ENCODE data around the gene NFILZ. TPM values are rescaled to one million over a fixed set of nuclear protein-coding genes. Genes with fewer than 3 reads are reported as not detected.
"Not testable (repeated sequence)": the region's sequence is repeated elsewhere in the genome, so short reads cannot be mapped to it uniquely, and the experiment has no call there.

NFILZ gene
- polyA plus RNA-seq, 1 experiment = not detected

- DNase-seq (ENCODE audit: low read depth, low spot score) = no peak
- H3K4me3 ChIP-seq (ENCODE audit: low read depth, low read length) = no peak overlapping the region
- POLR2A ChIA-PET = no interaction called here
- H3K27me3 ChIP-seq (ENCODE audit: control insufficient read depth, insufficient read depth, low read length) = no peaks in the 10 kb centered on the region
- no peak for TF ChIP-seq CTCF (IDR thresholded peaks at IDR 0.05; ENCODE audit: low read depth, low read length)
- CTCF ChIA-PET = interaction anchor here (0.8 to 2.2 kb wide), 3 partner anchors 20 to 33 kb away, joined by 3 to 11 read pairs (median 5); no protein-coding TSS in a partner anchor
- no peaks in the 10 kb centered on the region; the same call in 1 of the 2 replicates for H3K9me3 ChIP-seq (ENCODE audit: control insufficient read depth, insufficient read depth, low read length)
- no peak overlapping the region for H3K27ac ChIP-seq (ENCODE audit: low read depth, low read length)
Measured at GRCh38 chr19:8614455-8614854, 16.0 kb upstream of the NFILZ start.

GRCh38 chr19:8615024-8615423, 15.4 kb upstream of the NFILZ start:
- TF ChIP-seq CTCF (IDR thresholded peaks at IDR 0.05; ENCODE audit: low read depth, low read length) = no peak
- Histone ChIP-seq H3K27me3 (ENCODE audit: control insufficient read depth, insufficient read depth, low read length) (no peaks in the 10 kb centered on the region), H3K27ac (ENCODE audit: low read depth, low read length) (no peak overlapping the region), H3K4me3 (ENCODE audit: low read depth, low read length) (no peak overlapping the region), H3K9me3 (ENCODE audit: control insufficient read depth, insufficient read depth, low read length) (no peaks in the 10 kb centered on the region)
- ChIA-PET POLR2A (no interaction called here), CTCF (interaction anchor here (0.6 to 2.9 kb wide), 11 partner anchors 10 to 1325 kb away, joined by 3 to 23 read pairs (median 5); no protein-coding TSS in a partner anchor)
- DNase-seq (ENCODE audit: low read depth, low spot score) = no peak

GRCh38 chr19:8615813-8616596, 14.4 kb upstream of the NFILZ start:
- H3K4me3 ChIP-seq (ENCODE audit: low read depth, low read length) = no peak overlapping the region
- no peaks in the 10 kb centered on the region for H3K9me3 ChIP-seq (ENCODE audit: control insufficient read depth, insufficient read depth, low read length)
- peak; percentile 93 for TF ChIP-seq CTCF (IDR thresholded peaks at IDR 0.05; ENCODE audit: low read depth, low read length)
- no peaks in the 10 kb centered on the region for H3K27me3 ChIP-seq (ENCODE audit: control insufficient read depth, insufficient read depth, low read length)
- no peak overlapping the region for H3K27ac ChIP-seq (ENCODE audit: low read depth, low read length)
- no peak for DNase-seq (ENCODE audit: low read depth, low spot score)
- ChIA-PET POLR2A (no interaction called here), CTCF (interaction anchor here (0.6 to 2.9 kb wide), 11 partner anchors 11 to 661 kb away, joined by 3 to 23 read pairs (median 5); no protein-coding TSS in a partner anchor)

- ChIA-PET CTCF (interaction anchor here (0.6 to 2.9 kb wide), 2 partner anchors 25 to 527 kb away, joined by 3 to 23 read pairs; no protein-coding TSS in a partner anchor), POLR2A (no interaction called here)
- Histone ChIP-seq H3K27ac (ENCODE audit: low read depth, low read length) (no peak overlapping the region), H3K9me3 (ENCODE audit: control insufficient read depth, insufficient read depth, low read length) (no peaks in the 10 kb centered on the region), H3K27me3 (ENCODE audit: control insufficient read depth, insufficient read depth, low read length) (no peaks in the 10 kb centered on the region), H3K4me3 (ENCODE audit: low read depth, low read length) (no peak overlapping the region)
- TF ChIP-seq CTCF (IDR thresholded peaks at IDR 0.05; ENCODE audit: low read depth, low read length) = no peak
- no peak for DNase-seq (ENCODE audit: low read depth, low spot score)
Measured at GRCh38 chr19:8616861-8617260, 13.6 kb upstream of the NFILZ start.

GRCh38 chr19:8617325-8617724, 13.1 kb upstream of the NFILZ start:
- DNase-seq (ENCODE audit: low read depth, low spot score); POLR2A ChIA-PET; H3K27ac ChIP-seq (ENCODE audit: low read depth, low read length); H3K9me3 ChIP-seq (ENCODE audit: control insufficient read depth, insufficient read depth, low read length); H3K27me3 ChIP-seq (ENCODE audit: control insufficient read depth, insufficient read depth, low read length); H3K4me3 ChIP-seq (ENCODE audit: low read depth, low read length): not testable (repeated sequence)
- CTCF ChIA-PET = interaction anchor here (0.6 to 2.9 kb wide), 3 partner anchors 24 to 1104 kb away, joined by 3 to 23 read pairs (median 4); no protein-coding TSS in a partner anchor

All from AG04450 (cell line).